ENCODE measurements around the gene MTHFD1L. TPM values are rescaled to one million over a fixed set of nuclear protein-coding genes. Genes with fewer than 3 reads are reported as not detected.
A peak's percentile ranks its signal among the peaks of the same experiment; 100 is the strongest.
"Not testable (repeated sequence)": the region's sequence is repeated elsewhere in the genome, so short reads cannot be mapped to it uniquely, and the experiment has no call there.

MTHFD1L gene
- total RNA-seq, 1 donor from 2014 or later: 10.4 TPM

DNA sequence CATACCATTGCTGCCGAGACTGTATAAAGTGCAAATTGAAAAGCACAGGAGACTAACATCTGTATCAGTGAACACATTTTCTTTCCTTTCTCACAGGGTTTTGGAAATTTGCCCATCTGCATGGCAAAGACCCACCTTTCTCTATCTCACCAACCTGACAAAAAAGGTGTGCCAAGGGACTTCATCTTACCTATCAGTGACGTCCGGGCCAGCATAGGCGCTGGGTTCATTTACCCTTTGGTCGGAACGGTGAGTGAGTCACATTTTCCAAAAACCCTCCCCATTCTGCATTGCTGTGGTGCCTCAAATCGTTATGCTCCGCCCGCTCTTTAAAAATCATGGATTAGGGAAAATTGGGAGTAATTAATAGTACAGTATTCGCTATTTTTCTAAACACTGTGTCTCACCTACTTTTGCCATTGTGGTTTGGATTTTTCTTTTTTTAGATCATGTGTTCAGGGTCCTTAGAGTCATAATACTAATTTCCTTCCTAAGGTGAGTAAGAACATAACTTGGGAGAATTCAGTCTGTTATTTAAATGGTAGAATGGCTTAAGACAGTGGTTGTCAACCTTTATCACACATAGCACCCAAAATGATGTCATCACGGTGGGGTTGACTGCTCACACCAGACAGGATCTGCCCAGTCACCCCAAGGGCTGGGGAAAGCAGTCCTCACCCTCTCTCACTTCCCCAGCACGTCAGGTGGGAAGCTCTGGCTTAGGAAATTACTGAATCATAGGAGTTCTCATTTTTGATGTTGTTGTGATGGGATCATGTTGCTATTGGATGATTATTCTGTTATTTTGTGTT, 171.6 kb downstream of the MTHFD1L start:
- no peaks in the 10 kb centered on the region for H3K9me3 ChIP-seq
- intact Hi-C loops (cut with DNase I): no loop called here
- H3K27me3 ChIP-seq: no peaks in the 10 kb centered on the region
- peak overlapping the region; percentile 77 to 92 for H3K27ac ChIP-seq
- TF ChIP-seq, protein P1, sequence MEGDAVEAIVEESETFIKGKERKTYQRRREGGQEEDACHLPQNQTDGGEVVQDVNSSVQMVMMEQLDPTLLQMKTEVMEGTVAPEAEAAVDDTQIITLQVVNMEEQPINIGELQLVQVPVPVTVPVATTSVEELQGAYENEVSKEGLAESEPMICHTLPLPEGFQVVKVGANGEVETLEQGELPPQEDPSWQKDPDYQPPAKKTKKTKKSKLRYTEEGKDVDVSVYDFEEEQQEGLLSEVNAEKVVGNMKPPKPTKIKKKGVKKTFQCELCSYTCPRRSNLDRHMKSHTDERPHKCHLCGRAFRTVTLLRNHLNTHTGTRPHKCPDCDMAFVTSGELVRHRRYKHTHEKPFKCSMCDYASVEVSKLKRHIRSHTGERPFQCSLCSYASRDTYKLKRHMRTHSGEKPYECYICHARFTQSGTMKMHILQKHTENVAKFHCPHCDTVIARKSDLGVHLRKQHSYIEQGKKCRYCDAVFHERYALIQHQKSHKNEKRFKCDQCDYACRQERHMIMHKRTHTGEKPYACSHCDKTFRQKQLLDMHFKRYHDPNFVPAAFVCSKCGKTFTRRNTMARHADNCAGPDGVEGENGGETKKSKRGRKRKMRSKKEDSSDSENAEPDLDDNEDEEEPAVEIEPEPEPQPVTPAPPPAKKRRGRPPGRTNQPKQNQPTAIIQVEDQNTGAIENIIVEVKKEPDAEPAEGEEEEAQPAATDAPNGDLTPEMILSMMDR (IDR thresholded peaks at IDR 0.05): no peak
- no peak overlapping the region for H3K4me3 ChIP-seq
- H3K36me3 ChIP-seq: peaks cover 4 to 14% of the 10 kb centered on the region in 2 donors
- DNase-seq (ENCODE audit: low spot score in 2 of 2): peak in 1 of 2 donors; percentile 55
- peaks cover 0 to 22% of the 10 kb centered on the region in 2 donors for H3K4me1 ChIP-seq

DNA sequence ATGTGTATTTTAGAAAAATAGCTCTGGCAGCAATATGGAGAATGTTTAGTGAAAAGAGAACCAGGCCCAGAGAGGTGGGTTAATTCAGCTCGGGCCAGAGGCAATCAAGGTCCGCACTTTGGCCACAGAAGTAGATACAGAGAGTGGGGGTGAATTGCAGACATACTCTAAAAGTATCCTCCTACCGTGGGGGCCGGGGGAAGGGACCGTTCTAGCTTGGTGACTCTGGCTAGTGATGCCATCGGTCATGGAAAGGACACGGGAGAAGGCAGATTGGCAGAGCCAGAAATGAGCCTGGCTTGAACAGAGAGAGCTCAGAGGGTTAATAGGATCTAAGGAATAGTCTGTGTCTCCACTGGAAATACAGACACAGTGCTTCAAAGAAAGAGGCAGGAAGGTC, 173.1 kb downstream of the MTHFD1L start:
- TF ChIP-seq, protein P1 (IDR thresholded peaks at IDR 0.05): no peak
- H3K27me3 ChIP-seq: no peaks in the 10 kb centered on the region
- no peaks in the 10 kb centered on the region for H3K9me3 ChIP-seq
- H3K4me1 ChIP-seq: peaks cover 0 to 22% of the 10 kb centered on the region in 2 donors
- H3K36me3 ChIP-seq: peaks cover 4 to 14% of the 10 kb centered on the region in 2 donors
- DNase-seq (ENCODE audit: low spot score in 2 of 2): peak in 1 of 2 donors; percentile 57
- H3K27ac ChIP-seq: peak overlapping the region; percentile 88 to 92
- intact Hi-C loops (cut with DNase I): no loop called here
- no peak overlapping the region for H3K4me3 ChIP-seq

DNA sequence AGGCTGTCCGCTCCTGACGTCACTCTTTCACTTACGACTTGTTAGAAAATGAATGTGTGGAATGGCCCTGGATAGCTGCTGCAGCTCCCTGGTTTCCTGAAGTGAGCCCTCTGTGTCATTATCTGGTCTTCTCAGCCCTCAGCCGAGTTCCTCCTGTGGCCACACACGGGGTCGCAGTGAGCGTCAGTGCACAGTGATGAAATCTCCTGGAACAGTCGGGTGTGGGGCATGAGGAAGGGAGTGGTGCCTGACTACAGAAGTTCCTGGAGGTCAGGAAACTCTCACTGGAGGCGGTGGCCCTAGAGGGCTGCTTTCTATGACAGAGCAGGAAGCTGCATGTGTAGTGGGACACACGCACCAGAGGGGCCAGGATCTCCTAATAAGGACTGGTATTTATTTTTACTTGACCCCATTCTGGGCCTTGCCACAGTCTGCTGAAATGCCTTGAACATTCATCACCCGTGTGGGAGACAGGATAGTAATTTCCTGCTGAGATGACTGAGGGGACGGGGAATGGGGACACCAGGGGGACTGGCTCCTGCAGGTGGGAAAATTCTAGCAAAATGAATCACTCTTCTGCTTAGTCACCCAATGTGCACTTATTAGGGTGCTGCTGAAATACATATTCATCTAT, 175.5 kb downstream of the MTHFD1L start:
- TF ChIP-seq, protein P1 (IDR thresholded peaks at IDR 0.05): peak in 1 of 3 experiments; percentile 3
- not testable (repeated sequence) for H3K27me3 ChIP-seq, H3K9me3 ChIP-seq, H3K36me3 ChIP-seq, H3K4me3 ChIP-seq
- peaks cover 3 to 31% of the 10 kb centered on the region in 2 donors for H3K4me1 ChIP-seq
- H3K27ac ChIP-seq: peak overlapping the region; percentile 88 to 92
- intact Hi-C loops (cut with DNase I): loop anchor here (2.0 kb wide), 1 partner anchor 30 kb away; no protein-coding TSS in a partner anchor
- DNase-seq (ENCODE audit: low spot score in 2 of 2): peak; percentile 69 to 94

DNA sequence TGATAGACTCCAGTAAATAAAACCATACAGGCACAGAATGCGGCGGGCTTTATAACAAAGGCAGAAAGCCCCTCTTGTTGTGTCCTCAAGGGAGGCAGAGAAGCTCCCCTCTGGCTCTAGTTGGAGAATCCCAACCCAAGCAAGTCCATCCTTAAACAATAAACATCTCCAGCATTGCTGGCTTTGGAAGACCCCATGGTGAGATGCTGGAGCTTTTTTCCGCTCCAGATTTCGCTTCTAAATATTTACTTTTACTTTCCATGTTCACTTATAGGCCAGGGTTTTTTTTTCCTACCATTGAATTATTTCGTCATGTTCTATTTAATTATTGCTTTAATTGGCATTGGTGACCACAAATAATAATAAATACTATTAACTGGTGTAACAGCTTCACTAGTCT, 176.2 kb downstream of the MTHFD1L start:
- no peaks in the 10 kb centered on the region for H3K27me3 ChIP-seq
- peaks cover 4 to 9% of the 10 kb centered on the region in 2 donors for H3K36me3 ChIP-seq
- DNase-seq (ENCODE audit: low spot score in 2 of 2): no peak
- no peaks in the 10 kb centered on the region for H3K9me3 ChIP-seq
- no peak overlapping the region for H3K4me3 ChIP-seq
- TF ChIP-seq, protein P1 (IDR thresholded peaks at IDR 0.05): no peak
- peak overlapping the region; percentile 88 to 92 for H3K27ac ChIP-seq
- intact Hi-C loops (cut with DNase I): loop anchor here (2.0 kb wide), 1 partner anchor 29 kb away; no protein-coding TSS in a partner anchor
- peaks cover 3 to 30% of the 10 kb centered on the region in 2 donors for H3K4me1 ChIP-seq

DNA sequence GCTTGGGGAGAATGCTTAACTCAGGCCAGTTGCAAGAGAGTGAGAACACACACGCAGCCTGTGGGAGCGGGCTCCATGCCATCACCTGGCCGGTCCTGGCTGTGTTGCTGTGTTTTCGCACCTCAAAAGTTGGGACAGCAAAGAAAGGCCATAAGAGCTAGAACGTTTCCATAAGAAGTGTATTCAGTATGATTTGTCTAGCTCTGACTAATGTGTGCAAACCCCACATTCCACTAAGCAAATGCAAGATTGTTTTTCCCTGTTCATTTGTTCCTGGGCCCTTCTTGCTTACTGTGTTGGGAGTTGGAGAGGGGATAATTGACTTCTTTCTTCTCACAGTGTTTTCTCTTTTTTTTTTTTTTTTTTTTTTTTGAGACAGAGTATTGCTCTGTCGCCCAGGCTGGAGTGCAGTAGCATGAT, 177.4 kb downstream of the MTHFD1L start:
- H3K4me3 ChIP-seq; H3K27me3 ChIP-seq; H3K9me3 ChIP-seq; H3K36me3 ChIP-seq; intact Hi-C loops (cut with DNase I): not testable (repeated sequence)
- Histone ChIP-seq H3K27ac (peak overlapping the region; percentile 83 to 92), H3K4me1 (peaks cover 3 to 24% of the 10 kb centered on the region in 2 donors)
- DNase-seq (ENCODE audit: low spot score in 2 of 2): peak in 1 of 2 donors; percentile 40

DNA sequence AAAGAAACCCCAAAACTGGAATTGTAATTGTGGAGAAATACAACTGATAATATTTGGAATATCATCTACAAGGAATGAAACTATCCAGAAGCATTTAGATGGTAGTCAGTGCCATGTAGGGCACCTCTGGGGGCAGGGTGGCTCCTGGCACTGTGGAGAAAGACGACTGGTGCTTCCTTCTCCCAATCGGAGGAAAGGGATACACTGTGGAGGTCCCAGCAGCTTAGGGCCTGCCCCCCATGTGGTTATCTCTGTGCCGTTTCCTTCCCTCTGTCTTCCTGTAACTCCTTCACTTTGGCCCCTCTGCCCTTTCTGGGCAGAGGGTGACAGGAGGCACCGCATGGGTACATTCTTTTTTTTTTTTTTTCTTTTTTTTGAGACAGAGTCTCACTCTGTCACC, 178.4 kb downstream of the MTHFD1L start:
- Histone ChIP-seq H3K9me3 (no peaks in the 10 kb centered on the region), H3K27me3 (no peaks in the 10 kb centered on the region), H3K4me1 (peaks cover 3 to 24% of the 10 kb centered on the region in 2 donors), H3K27ac (peak overlapping the region; percentile 81 to 83), H3K4me3 (no peak overlapping the region), H3K36me3 (no peaks in the 10 kb centered on the region)
- TF ChIP-seq, protein P1 (IDR thresholded peaks at IDR 0.05): no peak
- DNase-seq (ENCODE audit: low spot score in 2 of 2): peak in 1 of 2 donors; percentile 55
- intact Hi-C loops (cut with DNase I): no loop called here
